ENCODE results near the gene IGHMBP2. TPM values are rescaled to one million over a fixed set of nuclear protein-coding genes. Genes with fewer than 3 reads are reported as not detected.

IGHMBP2 gene
- total and polyA plus RNA-seq, 2 of the 8 experiments (the other 6 are each of a cell fraction or from before 2014, with no cell fraction given), result 8.4 to 17.6 TPM

GRCh38 chr11:68983801-68984200, 80.1 kb downstream of the IGHMBP2 start:
- Histone ChIP-seq H2BK15ac (ENCODE audit: low read length) (no peak overlapping the region), H4K5ac (ENCODE audit: insufficient read length, low read depth, low read length) (no peak overlapping the region), H2AFZ (ENCODE audit: low read length) (no peak overlapping the region), H2BK5ac (ENCODE audit: low read depth, low read length) (no peak overlapping the region), H3K56ac (replicated peaks; ENCODE audit: insufficient read length, low read depth, low read length) (no peak overlapping the region), H3K4me3 (ENCODE audit: extremely low read depth in 1 of 4, insufficient read depth in 2 of 4, low read depth in 3 of 4, low read length in 4 of 4) (no peak overlapping the region), H3K9me3 (ENCODE audit: insufficient read depth in 2 of 2, low read depth in 1 of 2, low read length in 1 of 2) (peaks cover 4% of the 10 kb centered on the region in 2 experiments; a peak in 2 of 4 replicates), H3K4me1 (replicated peaks in 1 of 4; ENCODE audit: control insufficient read depth in 3 of 4, insufficient read depth in 4 of 4, low read length in 3 of 4) (peaks cover 0 to 3% (median 1%) of the 10 kb centered on the region in 4 experiments; a peak in 1 of 7 replicates), H3K27me3 (replicated peaks in 1 of 4; ENCODE audit: control insufficient read depth in 3 of 4, extremely low read depth in 1 of 4, insufficient read depth in 3 of 4, low read length in 3 of 4) (no peaks in the 10 kb centered on the region; a peak in 1 of 7 replicates), H3K79me2 (ENCODE audit: control insufficient read depth in 1 of 2, insufficient read depth in 2 of 2, low read length in 2 of 2) (no peaks in the 10 kb centered on the region), H2BK12ac (ENCODE audit: low read depth, low read length) (no peak overlapping the region), H2AK5ac (ENCODE audit: low read depth, low read length) (no peak overlapping the region), H2BK20ac (ENCODE audit: low read length) (no peak overlapping the region), H4K20me1 (replicated peaks in 1 of 2; ENCODE audit: control insufficient read depth in 1 of 2, insufficient read depth in 2 of 2, low read length in 2 of 2) (no peaks in the 10 kb centered on the region), H3K18ac (ENCODE audit: extremely low read depth, low read length) (no peak overlapping the region), H3K36me3 (ENCODE audit: control insufficient read depth in 2 of 4, insufficient read depth in 4 of 4, low read length in 3 of 4) (no peaks in the 10 kb centered on the region), H2BK120ac (replicated peaks; ENCODE audit: low read depth, low read length) (no peak overlapping the region), H3K23me2 (ENCODE audit: low read depth, low read length) (no peaks in the 10 kb centered on the region), H3K79me1 (ENCODE audit: low read depth, low read length) (no peaks in the 10 kb centered on the region), H3K23ac (ENCODE audit: insufficient read length) (no peak overlapping the region), H3K9ac (replicated peaks in 1 of 4; ENCODE audit: extremely low read depth in 1 of 4, low read depth in 3 of 4, low read length in 3 of 4) (no peak overlapping the region), H4K8ac (ENCODE audit: extremely low read depth, insufficient read depth, low read length) (no peak overlapping the region), H3K4ac (replicated peaks; ENCODE audit: insufficient read length, low read depth, low read length) (no peak overlapping the region), H3K14ac (ENCODE audit: insufficient read length) (no peak overlapping the region), H3K27ac (ENCODE audit: low read depth, low read length) (no peak overlapping the region), H3K4me2 (ENCODE audit: insufficient read depth in 1 of 2, low read depth in 2 of 2, low read length in 2 of 2) (no peak overlapping the region), H4K91ac (replicated peaks; ENCODE audit: insufficient read length, low read length) (no peak overlapping the region)
- FAIRE-seq, result no peak
- 98% methylated on average over 6 of the region's 6 CpGs; no CpG with 5 or more reads in 1 of the 2 experiments for WGBS, 2 experiments (ENCODE audit: extremely low coverage in 1 of 2, insufficient coverage in 1 of 2, insufficient read length in 1 of 2, insufficient replicate concordance in 2 of 2, low coverage in 1 of 2, low lambda C conversion rate in 2 of 2, missing lambda C conversion rate in 1 of 2)
- TF ChIP-seq E2F6 (IDR thresholded peaks at IDR 0.05) (no peak), CTBP2 (IDR thresholded peaks at IDR 0.05; ENCODE audit: borderline replicate concordance, insufficient read depth, insufficient read length, low read length) (no peak), KDM1A (IDR thresholded peaks at IDR 0.05; ENCODE audit: borderline replicate concordance, low read length) (no peak)
- no peak for DNase-seq (ENCODE audit: low read depth in 1 of 2, low spot score in 2 of 2)
- CTCF ChIA-PET (ENCODE audit: partially characterized antibody), result no interaction called here
- POLR2A ChIA-PET (ENCODE audit: partially characterized antibody), result interaction anchor here (0.8 kb wide), 1 partner anchor 9 kb away, joined by 3 read pairs; no protein-coding TSS in a partner anchor

All from H1 (cell line).